HUES64 (cell line): ENCODE results near the gene SIRPD.

ENCODE experiments used
- H3K27ac ChIP-seq: 2 replicates; pipeline ENCODE4 v1.7.0; 2013; ENCODE audit warnings: low read depth, low read length, inconsistent platforms
- H3K27me3 ChIP-seq: 2 replicates; pipeline ENCODE4 v1.6.1; 2013; ENCODE audit warnings: mild to moderate bottlenecking, low read length; ENCODE audit not compliant: insufficient read depth
- H3K36me3 ChIP-seq: 2 replicates; pipeline ENCODE4 v1.6.1; 2013; ENCODE audit warnings: mild to moderate bottlenecking, low read length; ENCODE audit not compliant: insufficient read depth
- H3K4me1 ChIP-seq: 2 replicates; pipeline ENCODE4 v1.6.1; 2013; ENCODE audit warnings: mild to moderate bottlenecking, low read length, moderate library complexity; ENCODE audit not compliant: insufficient read depth
- H3K4me3 ChIP-seq: 2 replicates; pipeline ENCODE4 v1.5.1; 2013; ENCODE audit warnings: mild to moderate bottlenecking, low read length, moderate library complexity
- H3K9ac ChIP-seq: 2 replicates; pipeline ENCODE4 v1.6.1; 2013; ENCODE audit warnings: mild to moderate bottlenecking, low read depth, low read length
- H3K9me3 ChIP-seq: 2 replicates; pipeline ENCODE4 v1.6.1; 2013; ENCODE audit warnings: low read depth, low read length; ENCODE audit not compliant: insufficient read depth
- WGBS: fragments of 150-250, 120-280 bp; methylation state at CpG from one replicate; pipeline ENCODE4 v1.1.7; 2013; ENCODE audit warnings: missing lambda C conversion rate; 5-methylcytosine and 5-hydroxymethylcytosine counted together

Gene SIRPD

GRCh38 chr20:1537731-1538058, 19.8 kb downstream of the SIRPD start:
- Histone ChIP-seq H3K36me3 (no peaks in the 10 kb centered on the region), H3K27ac (no peak overlapping the region), H3K4me1 (no peaks in the 10 kb centered on the region), H3K9me3 (no peaks in the 10 kb centered on the region), H3K9ac (no peak overlapping the region), H3K4me3 (no peak overlapping the region), H3K27me3 (no peaks in the 10 kb centered on the region)
- 68% methylated on average over 4 of the region's 4 CpGs for WGBS

GRCh38 chr20:1536893-1537730, 20.4 kb downstream of the SIRPD start:
- no peaks in the 10 kb centered on the region for H3K27me3 ChIP-seq
- H3K9me3 ChIP-seq: no peaks in the 10 kb centered on the region
- no peaks in the 10 kb centered on the region for H3K36me3 ChIP-seq
- no peak overlapping the region for H3K9ac ChIP-seq
- H3K27ac ChIP-seq: no peak overlapping the region
- H3K4me3 ChIP-seq: no peak overlapping the region
- no peaks in the 10 kb centered on the region for H3K4me1 ChIP-seq
- 92% methylated on average over 11 of the region's 11 CpGs for WGBS

GRCh38 chr20:1535420-1536175, 21.9 kb downstream of the SIRPD start:
- H3K27ac ChIP-seq: no peak overlapping the region
- H3K4me1 ChIP-seq: no peaks in the 10 kb centered on the region
- no peaks in the 10 kb centered on the region for H3K27me3 ChIP-seq
- no peaks in the 10 kb centered on the region for H3K36me3 ChIP-seq
- 91% methylated on average over 4 of the region's 5 CpGs for WGBS
- H3K9ac ChIP-seq: no peak overlapping the region
- no peak overlapping the region for H3K4me3 ChIP-seq
- no peaks in the 10 kb centered on the region for H3K9me3 ChIP-seq

GRCh38 chr20:1534526-1534925, 23.0 kb downstream of the SIRPD start:
- H3K27me3 ChIP-seq: no peaks in the 10 kb centered on the region
- no peaks in the 10 kb centered on the region for H3K36me3 ChIP-seq
- no peaks in the 10 kb centered on the region for H3K4me1 ChIP-seq
- no peaks in the 10 kb centered on the region for H3K9me3 ChIP-seq
- H3K27ac ChIP-seq: no peak overlapping the region
- 95% methylated on average over 5 of the region's 5 CpGs for WGBS
- H3K9ac ChIP-seq: no peak overlapping the region
- H3K4me3 ChIP-seq: no peak overlapping the region

GRCh38 chr20:1533059-1533458, 24.4 kb downstream of the SIRPD start:
- no peak overlapping the region for H3K4me3 ChIP-seq
- no peaks in the 10 kb centered on the region for H3K9me3 ChIP-seq
- H3K27me3 ChIP-seq: no peaks in the 10 kb centered on the region
- 79% methylated on average over 4 of the region's 4 CpGs for WGBS
- no peak overlapping the region for H3K9ac ChIP-seq
- no peaks in the 10 kb centered on the region for H3K36me3 ChIP-seq
- H3K27ac ChIP-seq: no peak overlapping the region
- no peaks in the 10 kb centered on the region for H3K4me1 ChIP-seq

- 64% methylated on average over 1 of the region's 1 CpG for WGBS
- Histone ChIP-seq H3K27me3 (no peaks in the 10 kb centered on the region), H3K4me1 (no peaks in the 10 kb centered on the region), H3K9me3 (no peaks in the 10 kb centered on the region), H3K27ac (no peak overlapping the region), H3K4me3 (no peak overlapping the region), H3K36me3 (no peaks in the 10 kb centered on the region), H3K9ac (no peak overlapping the region)
Measured at GRCh38 chr20:1528811-1529210, 28.7 kb downstream of the SIRPD start.

- Histone ChIP-seq H3K4me1 (no peaks in the 10 kb centered on the region), H3K27me3 (no peaks in the 10 kb centered on the region), H3K4me3 (no peak overlapping the region), H3K27ac (no peak overlapping the region), H3K36me3 (no peaks in the 10 kb centered on the region), H3K9ac (no peak overlapping the region), H3K9me3 (no peaks in the 10 kb centered on the region)
Measured at GRCh38 chr20:1527923-1528322, 29.6 kb downstream of the SIRPD start.

- Histone ChIP-seq H3K4me3 (no peak overlapping the region), H3K27ac (no peak overlapping the region), H3K9ac (no peak overlapping the region), H3K4me1 (no peaks in the 10 kb centered on the region), H3K36me3 (no peaks in the 10 kb centered on the region), H3K27me3 (no peaks in the 10 kb centered on the region), H3K9me3 (no peaks in the 10 kb centered on the region)
Measured at GRCh38 chr20:1526896-1527295, 30.6 kb downstream of the SIRPD start.

- no CpG with 5 or more reads among the region's 1 CpG for WGBS
- H3K4me3 ChIP-seq: no peak overlapping the region
- no peaks in the 10 kb centered on the region for H3K9me3 ChIP-seq
- no peaks in the 10 kb centered on the region for H3K27me3 ChIP-seq
- no peaks in the 10 kb centered on the region for H3K4me1 ChIP-seq
- H3K9ac ChIP-seq: no peak overlapping the region
- no peak overlapping the region for H3K27ac ChIP-seq
- no peaks in the 10 kb centered on the region for H3K36me3 ChIP-seq
Measured at GRCh38 chr20:1526310-1526709, 31.2 kb downstream of the SIRPD start.

- H3K36me3 ChIP-seq: no peaks in the 10 kb centered on the region
- H3K4me1 ChIP-seq: no peaks in the 10 kb centered on the region
- H3K9ac ChIP-seq: no peak overlapping the region
- H3K4me3 ChIP-seq: no peak overlapping the region
- no peaks in the 10 kb centered on the region for H3K27me3 ChIP-seq
- WGBS: 95% methylated on average over 4 of the region's 4 CpGs
- no peak overlapping the region for H3K27ac ChIP-seq
- no peaks in the 10 kb centered on the region for H3K9me3 ChIP-seq
Measured at GRCh38 chr20:1524004-1524403, 33.5 kb downstream of the SIRPD start.

- Histone ChIP-seq H3K27ac (no peak overlapping the region), H3K36me3 (no peaks in the 10 kb centered on the region), H3K9me3 (no peaks in the 10 kb centered on the region), H3K4me3 (no peak overlapping the region), H3K4me1 (peaks cover 6% of the 10 kb centered on the region; the same call in 1 of the 2 replicates), H3K9ac (no peak overlapping the region), H3K27me3 (no peaks in the 10 kb centered on the region)
- WGBS: 92% methylated on average over 5 of the region's 5 CpGs
Measured at GRCh38 chr20:1517010-1517409, 40.5 kb downstream of the SIRPD start.
